Measurements from ENCODE around the gene SLC26A11.

DNA sequence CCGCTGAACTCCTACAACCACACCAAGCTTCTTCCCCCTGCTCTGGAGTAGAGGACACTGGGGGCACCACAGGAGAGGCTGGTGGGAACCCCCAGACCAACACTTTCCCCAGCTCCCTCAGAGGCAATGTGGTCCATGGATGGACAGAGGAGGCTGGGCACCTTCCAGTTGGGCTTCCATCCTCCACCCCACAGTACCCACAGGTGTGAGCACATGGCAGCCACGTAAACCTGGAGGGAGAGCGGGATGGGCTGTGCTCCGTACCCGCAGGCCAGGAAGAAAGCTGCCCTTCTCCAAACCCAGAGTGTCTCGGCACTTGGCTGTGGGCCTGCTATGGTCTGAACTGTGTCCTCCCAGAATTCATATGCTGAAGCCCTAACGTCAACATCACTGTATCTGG is 1.8 kb upstream of the SLC26A11 start:
- TF ChIP-seq L3MBTL2 (conservative IDR thresholded peaks at IDR 0.05) (no peak), ZNF384 (IDR thresholded peaks at IDR 0.05) (no peak)

All from HEK293T (cell line).